Cardiac fibroblast (primary cell): Measurements from ENCODE around the gene TBL3.

Experiments used
- DNase-seq, 2 donors: peaks; one replicate each; pipeline versions ENCODE4 v3.0.0 to v3.0.0-alpha.2; 2010; ENCODE audit warnings: low read depth in 2 of 2
- H3K4me3 ChIP-seq, 2 donors: replicated peaks in 1 of 2; 1 replicate in 1 of 2; 2 replicates in 1 of 2; pipeline ENCODE4 v1.5.1; 2011; ENCODE audit warnings: low read depth in 2 of 2, low read length in 2 of 2, mild to moderate bottlenecking in 2 of 2, moderate library complexity in 1 of 2
- TF ChIP-seq, protein P1 (sequence below): IDR thresholded peaks from one replicate; pipeline ENCODE4 v1.5.1; 2011; ENCODE audit warnings: low read depth, mild to moderate bottlenecking, low read length, inconsistent platforms

The TBL3 gene

DNA sequence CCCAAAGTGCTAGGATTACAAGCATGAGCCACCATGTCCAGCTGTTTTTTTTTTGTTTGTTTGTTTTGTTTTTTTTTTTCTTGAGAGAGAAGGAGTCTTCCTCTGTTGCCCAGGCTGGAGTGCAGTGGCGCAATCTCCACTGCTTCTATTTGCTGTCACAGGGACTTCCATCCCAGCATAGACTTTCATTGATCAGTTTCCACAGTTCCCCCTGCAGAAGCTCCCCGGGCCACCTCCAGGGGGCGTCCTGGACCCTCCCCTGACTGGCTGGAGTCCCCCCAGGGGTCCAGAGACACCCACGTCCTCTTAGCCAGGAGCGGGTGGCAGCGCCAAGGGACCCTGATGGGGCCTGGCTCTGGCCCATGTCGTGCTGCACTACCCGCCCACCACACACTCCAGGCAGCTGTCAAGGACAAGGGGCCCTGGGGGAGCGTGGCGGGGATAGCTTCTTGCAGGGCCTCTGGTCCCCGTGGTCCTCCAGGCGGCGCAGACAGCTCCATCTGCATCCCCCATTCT, 44.6 kb downstream of the TBL3 start:
- TF ChIP-seq, protein P1, sequence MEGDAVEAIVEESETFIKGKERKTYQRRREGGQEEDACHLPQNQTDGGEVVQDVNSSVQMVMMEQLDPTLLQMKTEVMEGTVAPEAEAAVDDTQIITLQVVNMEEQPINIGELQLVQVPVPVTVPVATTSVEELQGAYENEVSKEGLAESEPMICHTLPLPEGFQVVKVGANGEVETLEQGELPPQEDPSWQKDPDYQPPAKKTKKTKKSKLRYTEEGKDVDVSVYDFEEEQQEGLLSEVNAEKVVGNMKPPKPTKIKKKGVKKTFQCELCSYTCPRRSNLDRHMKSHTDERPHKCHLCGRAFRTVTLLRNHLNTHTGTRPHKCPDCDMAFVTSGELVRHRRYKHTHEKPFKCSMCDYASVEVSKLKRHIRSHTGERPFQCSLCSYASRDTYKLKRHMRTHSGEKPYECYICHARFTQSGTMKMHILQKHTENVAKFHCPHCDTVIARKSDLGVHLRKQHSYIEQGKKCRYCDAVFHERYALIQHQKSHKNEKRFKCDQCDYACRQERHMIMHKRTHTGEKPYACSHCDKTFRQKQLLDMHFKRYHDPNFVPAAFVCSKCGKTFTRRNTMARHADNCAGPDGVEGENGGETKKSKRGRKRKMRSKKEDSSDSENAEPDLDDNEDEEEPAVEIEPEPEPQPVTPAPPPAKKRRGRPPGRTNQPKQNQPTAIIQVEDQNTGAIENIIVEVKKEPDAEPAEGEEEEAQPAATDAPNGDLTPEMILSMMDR: peak; percentile 47
- H3K4me3 ChIP-seq: no peak overlapping the region
- DNase-seq: no peak

DNA sequence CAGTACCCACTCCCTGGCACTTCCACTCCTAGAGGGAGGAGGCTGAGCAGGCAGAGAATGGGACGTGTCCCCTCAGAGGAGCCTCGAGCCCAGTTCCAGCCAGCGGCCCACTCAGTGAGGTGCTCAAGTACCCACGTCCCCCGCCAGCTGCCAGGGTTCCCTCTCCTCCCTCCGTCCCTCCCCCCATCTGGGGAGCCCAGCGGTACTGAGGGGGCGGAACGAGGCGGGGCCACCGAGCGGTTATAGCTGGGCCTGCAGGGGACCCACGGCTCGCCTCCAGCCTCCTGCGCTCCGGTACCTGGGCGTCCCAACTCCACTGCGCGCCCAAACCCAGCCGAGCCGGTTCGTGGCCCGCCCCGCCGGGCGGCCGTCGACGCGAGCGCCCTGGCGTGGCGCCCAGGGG, 47.7 kb downstream of the TBL3 start, which contains the start of gene NPW:
NPW (plus strand) TSS at position 268 of the 403 bp plus-strand sequence.
- H3K4me3 ChIP-seq: no peak within 1 kb of the TSS
- TF ChIP-seq, protein P1: no peak
- DNase-seq: no peak

DNA sequence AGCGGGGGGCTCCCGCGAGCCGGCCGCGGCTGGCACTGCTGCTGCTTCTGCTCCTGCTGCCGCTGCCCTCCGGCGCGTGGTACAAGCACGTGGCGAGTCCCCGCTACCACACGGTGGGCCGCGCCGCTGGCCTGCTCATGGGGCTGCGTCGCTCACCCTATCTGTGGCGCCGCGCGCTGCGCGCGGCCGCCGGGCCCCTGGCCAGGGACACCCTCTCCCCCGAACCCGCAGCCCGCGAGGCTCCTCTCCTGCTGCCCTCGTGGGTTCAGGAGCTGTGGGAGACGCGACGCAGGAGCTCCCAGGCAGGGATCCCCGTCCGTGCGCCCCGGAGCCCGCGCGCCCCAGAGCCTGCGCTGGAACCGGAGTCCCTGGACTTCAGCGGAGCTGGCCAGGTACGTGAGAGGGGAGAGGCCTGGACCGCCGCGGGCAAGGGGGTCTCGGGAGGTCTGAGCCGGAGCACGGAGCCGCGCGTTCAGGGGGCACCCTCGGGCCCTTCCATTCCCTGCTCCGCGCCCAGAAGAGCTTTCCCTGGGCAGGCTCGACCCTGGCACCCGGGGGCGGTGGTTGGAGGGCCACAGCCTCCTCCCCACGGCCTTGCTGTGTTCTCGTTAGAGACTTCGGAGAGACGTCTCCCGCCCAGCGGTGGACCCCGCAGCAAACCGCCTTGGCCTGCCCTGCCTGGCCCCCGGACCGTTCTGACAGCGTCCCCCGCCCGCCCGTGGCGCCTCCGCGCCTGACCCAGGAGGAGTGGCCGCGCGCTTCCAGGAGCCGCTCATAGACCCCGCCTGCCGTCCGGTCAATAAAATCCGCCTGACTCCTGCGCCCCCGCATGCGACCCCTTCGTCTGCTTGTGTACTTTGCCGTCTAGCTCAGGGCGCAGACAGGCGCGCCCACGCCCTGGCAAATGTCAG, 48.3 kb downstream of the TBL3 start:
- DNase-seq: peak in 1 of 2 donors; percentile 9
- TF ChIP-seq, protein P1: no peak
- H3K4me3 ChIP-seq: no peak overlapping the region

DNA sequence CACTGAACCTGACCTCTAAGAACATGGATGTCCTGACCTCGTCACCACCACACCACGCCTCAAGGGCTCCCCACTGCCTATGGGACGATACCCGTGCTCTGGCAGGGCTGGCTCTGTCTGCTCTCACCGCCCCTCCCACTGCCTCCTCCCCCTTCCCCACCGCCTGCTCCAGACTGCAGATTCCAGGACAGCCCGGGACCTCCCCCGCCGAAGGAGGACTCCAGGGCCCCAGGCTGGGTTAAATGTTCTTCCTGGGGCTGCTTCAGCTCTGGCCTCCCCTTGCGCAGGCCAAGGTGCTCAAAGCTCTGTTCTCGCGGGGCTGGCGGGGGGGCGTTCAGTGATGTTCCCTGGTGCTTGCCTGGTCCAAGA, 50.9 kb downstream of the TBL3 start:
- H3K4me3 ChIP-seq: peak overlapping the region; percentile 21 to 36
- TF ChIP-seq, protein P1: no peak
- peak in 1 of 2 donors; percentile 68 for DNase-seq

DNA sequence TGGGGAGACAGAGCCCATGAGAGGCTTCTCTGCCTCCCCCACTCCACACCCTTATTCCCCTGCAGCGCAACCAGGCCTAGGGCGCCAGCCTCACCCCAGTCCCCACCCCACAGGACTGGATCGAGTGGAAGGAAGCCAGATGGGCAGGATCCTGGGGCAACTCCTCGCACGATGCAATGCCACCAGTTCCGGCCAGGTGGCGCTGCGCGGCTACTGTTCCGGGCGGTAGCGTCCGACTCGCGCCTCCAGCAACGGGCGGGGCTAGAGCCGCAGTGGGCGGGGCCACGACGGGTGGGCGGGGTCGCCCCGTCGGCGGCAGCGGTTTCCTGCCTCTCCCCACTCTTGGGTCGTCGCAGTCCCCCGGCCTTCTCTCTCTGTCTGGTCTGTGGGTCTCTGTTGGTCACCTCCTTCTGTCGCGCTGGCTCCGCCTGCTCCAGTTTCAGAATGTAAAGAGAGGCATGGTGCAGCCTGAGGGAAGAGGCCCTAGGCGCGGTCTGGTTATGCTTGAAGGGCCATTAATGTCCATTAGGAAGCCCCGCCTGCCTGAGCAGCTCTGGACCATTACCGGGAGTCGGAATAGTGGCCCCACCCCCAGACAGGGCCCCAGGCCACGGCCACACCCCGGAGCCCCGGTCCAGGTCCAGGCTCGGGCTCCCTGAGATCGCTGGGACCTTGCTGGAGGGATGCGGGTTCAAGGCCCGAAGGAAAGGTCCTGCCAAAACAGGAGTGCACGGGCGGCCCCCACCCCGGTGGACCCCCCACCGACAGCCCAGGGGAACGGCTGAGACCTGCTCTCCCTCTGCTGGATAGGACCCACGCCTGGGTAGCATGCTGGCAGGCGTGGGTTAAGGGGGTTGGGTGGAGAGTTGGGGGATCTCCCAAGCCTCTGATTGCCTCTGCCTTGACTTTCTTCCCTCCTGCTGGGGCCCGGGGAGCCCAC, 51.5 kb downstream of the TBL3 start:
- TF ChIP-seq, protein P1: peak; percentile 91
- peak overlapping the region; percentile 21 to 36 for H3K4me3 ChIP-seq
- peak; percentile 87 to 90 for DNase-seq

DNA sequence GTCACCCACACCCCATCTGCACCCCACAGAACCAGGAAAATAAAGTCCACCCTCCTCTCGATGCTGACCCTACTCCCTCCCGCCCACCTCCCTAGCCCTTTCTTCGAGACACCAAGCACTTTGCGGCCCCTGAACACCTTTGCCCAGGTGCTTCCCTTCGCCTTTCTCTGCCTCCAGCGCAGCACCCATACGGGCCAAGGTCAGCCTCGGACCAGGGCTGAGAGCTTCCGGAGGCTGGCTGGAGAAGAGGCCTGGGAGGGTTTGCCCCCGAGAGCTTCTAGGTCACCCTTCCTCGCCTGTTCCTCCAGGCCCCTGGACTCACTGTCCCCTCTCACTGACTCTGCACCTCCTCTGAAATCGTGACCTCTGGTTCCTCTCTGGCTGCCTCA, 52.2 kb downstream of the TBL3 start:
- DNase-seq: no peak
- no peak overlapping the region for H3K4me3 ChIP-seq
- TF ChIP-seq, protein P1: no peak
